T-cell (primary cell): ENCODE results near the gene FBXL15. TPM values are rescaled to one million over a fixed set of nuclear protein-coding genes. Genes with fewer than 3 reads are reported as not detected.
A peak's percentile ranks its signal among the peaks of the same experiment; 100 is the strongest.

Experiments
- ATAC-seq, 4 experiments: fragments of 200-7000 bp in 3 of 4; fragments of 150-1000 bp in 1 of 4; cut with Tn5 transposase; replicated peaks in 1 of 4; 1 replicate in 3 of 4; 2 replicates in 1 of 4; pipeline ENCODE4 v1.10.0; 2021; ENCODE audit warnings: moderate library complexity in 3 of 4, mild to moderate bottlenecking in 2 of 4, moderate number of reproducible peaks in 1 of 4
- CTCF ChIA-PET, 2 donors: fragments of 300-600 bp; sonication (Branson Sonifier 250); formaldehyde crosslinking; loops; one replicate each; lab custom pipeline; 2022; ENCODE audit warnings: antibody characterized with exemption in 2 of 2; lab: Charles Lee
- POLR2A ChIA-PET, 2 donors: fragments of 300-600 bp; sonication (Branson Sonifier 250); formaldehyde crosslinking; loops; one replicate each; lab custom pipeline; 2022; ENCODE audit warnings: antibody characterized with exemption in 2 of 2; lab: Charles Lee
- DNase-seq, 35 experiments: peaks; one replicate each; pipeline versions ENCODE4 v3.0.0 to v3.0.0-alpha.2; 2013 to 2023
- H3K27ac ChIP-seq: one replicate; pipeline ENCODE4 v1.5.1; 2013; ENCODE audit warnings: low read length
- H3K27me3 ChIP-seq, 2 experiments: replicated peaks in 1 of 2; 1 replicate in 1 of 2; 2 replicates in 1 of 2; pipeline versions ENCODE4 v1.6.1 to v1.7.0; 2013; ENCODE audit warnings: low read length in 1 of 2, mixed read lengths in 1 of 2; ENCODE audit not compliant: control insufficient read depth in 2 of 2, insufficient read depth in 2 of 2; ENCODE audit errors: extremely low read depth in 1 of 2
- H3K36me3 ChIP-seq, 2 donors: 1 replicate in 1 of 2; 2 replicates in 1 of 2; pipeline versions ENCODE4 v1.6.1 to v1.7.0; 2013; ENCODE audit warnings: low read length in 1 of 2; ENCODE audit not compliant: control insufficient read depth in 2 of 2, insufficient read depth in 1 of 2; ENCODE audit errors: extremely low read depth in 1 of 2
- H3K4me1 ChIP-seq, 2 experiments: 1 replicate in 1 of 2; 2 replicates in 1 of 2; pipeline versions ENCODE4 v1.6.1 to v1.7.0; 2013; ENCODE audit warnings: low read length in 2 of 2, mixed read lengths in 1 of 2; ENCODE audit not compliant: insufficient read depth in 2 of 2, control insufficient read depth in 1 of 2; ENCODE audit errors: extremely low read depth in 1 of 2
- H3K4me3 ChIP-seq, 2 donors: 1 replicate in 1 of 2; 2 replicates in 1 of 2; pipeline versions ENCODE4 v1.5.1 to v1.7.0; 2013; ENCODE audit warnings: mild to moderate bottlenecking in 2 of 2, low read length in 1 of 2, moderate library complexity in 1 of 2; ENCODE audit not compliant: control insufficient read depth in 1 of 2; ENCODE audit errors: extremely low read depth in 1 of 2
- H3K9me3 ChIP-seq: 2 replicates; pipeline ENCODE4 v1.7.0; 2013
- H3K27ac Mint-ChIP-seq, 2 donors: one replicate each; pipeline ENCODE4 v1.8.0; 2020 to 2021; ENCODE audit warnings: mild to moderate bottlenecking in 2 of 2, mixed read lengths in 2 of 2
- H3K27me3 Mint-ChIP-seq, 2 donors: one replicate each; pipeline ENCODE4 v1.8.0; 2021 to 2022; ENCODE audit warnings: mixed read lengths in 2 of 2
- H3K36me3 Mint-ChIP-seq: one replicate; pipeline ENCODE4 v1.8.0; 2021; ENCODE audit warnings: mixed read lengths
- H3K4me1 Mint-ChIP-seq, 3 donors: one replicate each; pipeline ENCODE4 v1.8.0; 2020 to 2022; ENCODE audit warnings: mixed read lengths in 3 of 3, mild to moderate bottlenecking in 1 of 3
- H3K4me3 Mint-ChIP-seq, 3 donors: one replicate each; pipeline ENCODE4 v1.8.0; 2020 to 2022; ENCODE audit warnings: mild to moderate bottlenecking in 3 of 3, mixed read lengths in 3 of 3, moderate library complexity in 3 of 3
- H3K9me3 Mint-ChIP-seq, 3 donors: one replicate each; pipeline ENCODE4 v1.8.0; 2020 to 2022; ENCODE audit warnings: mixed read lengths in 3 of 3
- WGBS: methylation state at CpG from one replicate; pipeline ENCODE4 v1.1.5; 2013; ENCODE audit warnings: missing lambda C conversion rate; ENCODE audit not compliant: insufficient coverage; 5-methylcytosine and 5-hydroxymethylcytosine counted together
- total RNA-seq, 35 experiments: library from RNA in 6 of 35; stranded (reverse) in 6 of 35; fragments of 120-200 nt in 1 of 35; gene quantifications; one replicate each; pipeline versions ENCODE4 v1.2.1 to v1.2.4 and lab custom pipeline; 2013 to 2026

FBXL15 gene
- total RNA-seq, 5 donors from 2014 or later (not counting 1 experiment from before 2014, with no cell fraction given): 13.3 to 30.4 (median 23.7) TPM

- H3K27me3 Mint-ChIP-seq: peaks cover 8 to 49% of the 10 kb centered on the region in 2 donors
Measured at GRCh38 chr10:102411341-102412255, 9.0 kb upstream of the FBXL15 start.

GRCh38 chr10:102412293-102412692 lies 8.3 kb upstream of the FBXL15 start:
- H3K4me3 Mint-ChIP-seq: peak overlapping the region in 1 of 3 donors; percentile 4
- H3K27ac Mint-ChIP-seq: peak overlapping the region in 1 of 2 donors; percentile 11
- Histone ChIP-seq H3K4me1 (peaks cover 16 to 49% of the 10 kb centered on the region in 2 experiments), H3K4me3 (no peak overlapping the region), H3K36me3 (no peaks in the 10 kb centered on the region), H3K27me3 (peaks cover 0 to 87% of the 10 kb centered on the region in 2 experiments), H3K27ac (no peak overlapping the region), H3K9me3 (no peaks in the 10 kb centered on the region)
- no peak for ATAC-seq
- H3K27me3 Mint-ChIP-seq: peaks cover 13 to 53% of the 10 kb centered on the region in 2 donors
- no peak for DNase-seq
- no peaks in the 10 kb centered on the region for H3K9me3 Mint-ChIP-seq
- ChIA-PET POLR2A (no interaction called here), CTCF (interaction anchor here in 1 of 2 donors (0.7 kb wide), 1 partner anchor 180 kb away, joined by 3 read pairs; no protein-coding TSS in a partner anchor)
- H3K4me1 Mint-ChIP-seq: peaks cover 30 to 34% (median 30%) of the 10 kb centered on the region in 3 donors
- H3K36me3 Mint-ChIP-seq: no peaks in the 10 kb centered on the region
- WGBS: 93% methylated on average over 6 of the region's 10 CpGs

More at GRCh38 chr10:102411341-102412255, 9.0 kb upstream of the FBXL15 start:
- Histone ChIP-seq H3K27ac (no peak overlapping the region), H3K9me3 (no peaks in the 10 kb centered on the region), H3K36me3 (no peaks in the 10 kb centered on the region), H3K4me3 (no peak overlapping the region), H3K27me3 (peaks cover 0 to 82% of the 10 kb centered on the region in 2 experiments), H3K4me1 (peaks cover 16 to 50% of the 10 kb centered on the region in 2 experiments)
- ChIA-PET CTCF (interaction anchor here (0.7 to 1.3 kb wide), 2 partner anchors 14 to 180 kb away, joined by 3 read pairs; no protein-coding TSS in a partner anchor), POLR2A (no interaction called here)
- Mint-ChIP-seq H3K27ac (peak overlapping the region; percentile 22 to 54), H3K36me3 (no peaks in the 10 kb centered on the region), H3K9me3 (no peaks in the 10 kb centered on the region), H3K4me1 (peaks cover 30 to 36% (median 34%) of the 10 kb centered on the region in 3 donors), H3K4me3 (peak overlapping the region; percentile 69 to 82 (median 70))
- WGBS: 97% methylated on average over 12 of the region's 14 CpGs
- DNase-seq (peak in 1 of 35 experiments; percentile 2), ATAC-seq (no peak)

GRCh38 chr10:102413053-102413705 lies 7.5 kb upstream of the FBXL15 start:
- Mint-ChIP-seq H3K36me3 (no peaks in the 10 kb centered on the region), H3K9me3 (no peaks in the 10 kb centered on the region), H3K4me1 (peaks cover 26 to 34% (median 27%) of the 10 kb centered on the region in 3 donors), H3K27ac (no peak overlapping the region), H3K27me3 (peaks cover 20 to 59% of the 10 kb centered on the region in 2 donors), H3K4me3 (peak overlapping the region in 1 of 3 donors; percentile 4)
- WGBS: 22% methylated on average over 2 of the region's 5 CpGs
- Histone ChIP-seq H3K36me3 (no peaks in the 10 kb centered on the region), H3K27me3 (peaks cover 2 to 87% of the 10 kb centered on the region in 2 experiments), H3K27ac (no peak overlapping the region), H3K9me3 (no peaks in the 10 kb centered on the region), H3K4me1 (peaks cover 14 to 40% of the 10 kb centered on the region in 2 experiments), H3K4me3 (no peak overlapping the region)
- ATAC-seq (no peak), DNase-seq (peak in 4 of 35 experiments; percentile 16 to 66 (median 43))
- ChIA-PET CTCF (no interaction called here), POLR2A (interaction anchor here in 1 of 2 donors (0.6 kb wide), 1 partner anchor 20 kb away, joined by 6 read pairs; no protein-coding TSS in a partner anchor)

GRCh38 chr10:102413806-102414561 lies 6.7 kb upstream of the FBXL15 start:
- no peaks in the 10 kb centered on the region for H3K36me3 Mint-ChIP-seq
- ChIA-PET CTCF (interaction anchor here in 1 of 2 donors (0.6 kb wide), 1 partner anchor 244 kb away, joined by 3 read pairs; no protein-coding TSS in a partner anchor), POLR2A (interaction anchor here in 1 of 2 donors (0.6 kb wide), 2 partner anchors 9 to 21 kb away, joined by 4 to 6 read pairs; no protein-coding TSS in a partner anchor)
- no peak overlapping the region for H3K27ac ChIP-seq
- peaks cover 5 to 89% of the 10 kb centered on the region in 2 experiments for H3K27me3 ChIP-seq
- no peak for DNase-seq
- no peak for ATAC-seq
- H3K4me3 Mint-ChIP-seq: no peak overlapping the region
- no peaks in the 10 kb centered on the region for H3K9me3 ChIP-seq
- H3K27ac Mint-ChIP-seq: no peak overlapping the region
- no peaks in the 10 kb centered on the region for H3K36me3 ChIP-seq
- peaks cover 22 to 60% of the 10 kb centered on the region in 2 donors for H3K27me3 Mint-ChIP-seq
- WGBS: 88% methylated on average over 12 of the region's 16 CpGs
- no peaks in the 10 kb centered on the region for H3K9me3 Mint-ChIP-seq
- H3K4me3 ChIP-seq: no peak overlapping the region
- H3K4me1 ChIP-seq: peaks cover 14 to 37% of the 10 kb centered on the region in 2 experiments
- peaks cover 23 to 36% (median 26%) of the 10 kb centered on the region in 3 donors for H3K4me1 Mint-ChIP-seq

- no peaks in the 10 kb centered on the region for H3K9me3 ChIP-seq
- Mint-ChIP-seq H3K4me3 (no peak overlapping the region), H3K36me3 (no peaks in the 10 kb centered on the region), H3K27ac (no peak overlapping the region), H3K27me3 (peaks cover 22 to 59% of the 10 kb centered on the region in 2 donors), H3K4me1 (peaks cover 23 to 39% (median 28%) of the 10 kb centered on the region in 3 donors), H3K9me3 (no peaks in the 10 kb centered on the region)
- H3K36me3 ChIP-seq: no peaks in the 10 kb centered on the region
- H3K27ac ChIP-seq: no peak overlapping the region
- 70% methylated on average over 9 of the region's 20 CpGs for WGBS
- H3K4me3 ChIP-seq: no peak overlapping the region
- ChIA-PET CTCF (interaction anchor here in 1 of 2 donors (0.6 kb wide), 1 partner anchor 245 kb away, joined by 3 read pairs; no protein-coding TSS in a partner anchor), POLR2A (interaction anchor here (0.6 kb wide), 2 partner anchors 8 to 75 kb away, joined by 4 to 5 read pairs; no protein-coding TSS in a partner anchor)
- peaks cover 5 to 86% of the 10 kb centered on the region in 2 experiments for H3K27me3 ChIP-seq
- DNase-seq (no peak), ATAC-seq (no peak)
- H3K4me1 ChIP-seq: peaks cover 16 to 38% of the 10 kb centered on the region in 2 experiments
Measured at GRCh38 chr10:102414749-102415148, 5.9 kb upstream of the FBXL15 start.
